Glomerular endothelial cell (primary cell): ENCODE data around the gene PSMB2. TPM values are rescaled to one million over a fixed set of nuclear protein-coding genes. Genes with fewer than 3 reads are reported as not detected.
"Not testable (repeated sequence)": the region's sequence is repeated elsewhere in the genome, so short reads cannot be mapped to it uniquely, and the experiment has no call there.

Source experiments
- DNase-seq: peaks from one replicate; pipeline ENCODE4 v3.0.0-alpha.2; 2011; ENCODE audit warnings: low read depth, low spot score; ENCODE audit errors: extremely low read depth
- total RNA-seq: library from RNA; depleted of rRNA; stranded (reverse); fragments of >200 nt; gene quantifications from 2 replicates; pipeline ENCODE4 v1.2.3, GENCODE V29; 2015

PSMB2 gene
- total RNA-seq: 72.8 and 86.3 TPM in 2 replicates

- peak; percentile 77 for DNase-seq
These were observed at the start of gene PSMB2 for GRCh38 chr1:35641233-35641866. Gene PSMB2, minus strand, starts transcription at chr1:35641526. Its CDS starts 94 bp downstream, at chr1:35641432.

GRCh38 chr1:35691080-35691479, 49.8 kb upstream of the PSMB2 start:
- DNase-seq: no peak

- DNase-seq: not testable (repeated sequence)
These were observed 48.8 kb upstream of the PSMB2 start for GRCh38 chr1:35690103-35690502.

GRCh38 chr1:35688161-35688560, 46.8 kb upstream of the PSMB2 start:
- no peak for DNase-seq

GRCh38 chr1:35683012-35683411, 41.7 kb upstream of the PSMB2 start:
- DNase-seq: no peak

GRCh38 chr1:35680271-35680670, 38.9 kb upstream of the PSMB2 start:
- DNase-seq: no peak

- no peak for DNase-seq
These were observed 34.4 kb upstream of the PSMB2 start for GRCh38 chr1:35675773-35676172.

- no peak for DNase-seq
These were observed 32.8 kb upstream of the PSMB2 start for GRCh38 chr1:35674111-35674510.

- no peak for DNase-seq
These were observed 30.8 kb upstream of the PSMB2 start for GRCh38 chr1:35672116-35672515.

GRCh38 chr1:35668506-35668905, 27.2 kb upstream of the PSMB2 start:
- DNase-seq: no peak

GRCh38 chr1:35666916-35667315, 25.6 kb upstream of the PSMB2 start:
- DNase-seq: no peak

- DNase-seq: no peak
These were observed 24.9 kb upstream of the PSMB2 start for GRCh38 chr1:35666216-35666615.

- DNase-seq: no peak
These were observed 22.1 kb upstream of the PSMB2 start for GRCh38 chr1:35663434-35663833.

- DNase-seq: no peak
These were observed 20.1 kb upstream of the PSMB2 start for GRCh38 chr1:35661474-35661795.

- no peak for DNase-seq
These were observed 19.5 kb upstream of the PSMB2 start for GRCh38 chr1:35660581-35661473.

GRCh38 chr1:35659589-35659988, 18.3 kb upstream of the PSMB2 start:
- DNase-seq: no peak

- DNase-seq: no peak
These were observed 16.5 kb upstream of the PSMB2 start for GRCh38 chr1:35657851-35658250.

- DNase-seq: no peak
These were observed 15.5 kb upstream of the PSMB2 start for GRCh38 chr1:35656863-35657232.

- DNase-seq: no peak
These were observed 15.0 kb upstream of the PSMB2 start for GRCh38 chr1:35656148-35656862.

GRCh38 chr1:35655196-35655595, 13.9 kb upstream of the PSMB2 start:
- DNase-seq: no peak

- no peak for DNase-seq
These were observed 9.1 kb upstream of the PSMB2 start for GRCh38 chr1:35650416-35650815.

GRCh38 chr1:35646043-35646442, 4.7 kb upstream of the PSMB2 start:
- DNase-seq: no peak
